Neural cell (in vitro differentiated cells): ENCODE results near the gene PPP1R2B. TPM values are rescaled to one million over a fixed set of nuclear protein-coding genes. Genes with fewer than 3 reads are reported as not detected.

Source experiments
- H2AFZ ChIP-seq: fragments of 200-600, 300-800 bp; sonication (generic), shearing (Covaris generic); 2 replicates; pipeline ENCODE4 v1.6.0; 2014; ENCODE audit warnings: low read depth, mild to moderate bottlenecking, antibody characterized with exemption, low read length, moderate library complexity
- H3F3A ChIP-seq: fragments of 200-600 bp; shearing (Covaris generic); 2 replicates; pipeline ENCODE4 v1.6.1; 2016; ENCODE audit warnings: mild to moderate bottlenecking, moderate library complexity, mixed read lengths, antibody characterized with exemption, low read length; ENCODE audit not compliant: insufficient read depth, poor library complexity, severe bottlenecking
- H3K27ac ChIP-seq: fragments of 200-600, 300-800 bp; sonication (generic), shearing (Covaris generic); 2 replicates; pipeline ENCODE4 v1.5.1; 2014; ENCODE audit warnings: mild to moderate bottlenecking, low read length, moderate library complexity
- H3K27me3 ChIP-seq: fragments of 300-800, 200-600 bp; sonication (generic), shearing (Covaris generic); 2 replicates; pipeline ENCODE4 v1.6.0; 2014; ENCODE audit warnings: mild to moderate bottlenecking, low read depth, low read length, moderate library complexity; ENCODE audit not compliant: insufficient read depth
- H3K36me3 ChIP-seq: fragments of 300-800, 200-600 bp; sonication (generic), shearing (Covaris generic); 2 replicates; pipeline ENCODE4 v1.5.1; 2014; ENCODE audit warnings: mild to moderate bottlenecking, antibody characterized with exemption, low read length, moderate library complexity; ENCODE audit not compliant: insufficient read depth
- H3K4me2 ChIP-seq: fragments of 300-800, 200-600 bp; sonication (generic), shearing (Covaris generic); 2 replicates; pipeline ENCODE4 v1.6.0; 2014; ENCODE audit warnings: mild to moderate bottlenecking, low read length
- H3K4me3 ChIP-seq: fragments of 300-800, 200-600 bp; sonication (generic), shearing (Covaris generic); 2 replicates; pipeline ENCODE4 v1.5.1; 2014; ENCODE audit warnings: mild to moderate bottlenecking, low read length, moderate library complexity
- H3K79me2 ChIP-seq: fragments of 200-600 bp; shearing (Covaris generic); replicated peaks from 2 replicates; pipeline ENCODE4 v1.6.0; 2014; ENCODE audit warnings: mild to moderate bottlenecking, low read length, moderate library complexity; ENCODE audit not compliant: insufficient read depth
- H3K9ac ChIP-seq: fragments of 300-800, 200-600 bp; sonication (generic), shearing (Covaris generic); 2 replicates; pipeline ENCODE4 v1.6.1; 2016; ENCODE audit warnings: mild to moderate bottlenecking, low read length, mixed read lengths
- H3K9me2 ChIP-seq: fragments of 200-600 bp; shearing (Covaris generic); 2 replicates; pipeline ENCODE4 v1.6.1; 2016; ENCODE audit warnings: mild to moderate bottlenecking, low read length, mixed read lengths; ENCODE audit not compliant: insufficient read depth
- H3K9me3 ChIP-seq: fragments of 200-600, 300-800 bp; sonication (generic), shearing (Covaris generic); 2 replicates; pipeline ENCODE4 v1.6.1; 2016; ENCODE audit warnings: mild to moderate bottlenecking, mixed run types, low read length, moderate library complexity, mixed read lengths
- H4K20me1 ChIP-seq: fragments of 200-600 bp; shearing (Covaris generic); 2 replicates; pipeline ENCODE4 v1.6.1; 2016; ENCODE audit warnings: mild to moderate bottlenecking, mixed run types; ENCODE audit not compliant: insufficient read depth
- EP300 ChIP-seq: fragments of 450-650 bp; conservative IDR thresholded peaks from 2 replicates; pipeline ENCODE4 v1.6.1; 2014; ENCODE audit warnings: antibody characterized with exemption, mild to moderate bottlenecking, moderate library complexity; ENCODE audit not compliant: poor library complexity, severe bottlenecking
- EZH2 ChIP-seq: fragments of 200-600, 300-800 bp; shearing (Covaris generic), sonication (generic); IDR thresholded peaks from 2 replicates; pipeline ENCODE4 v1.6.1; 2014; ENCODE audit warnings: antibody characterized with exemption, low read length, borderline replicate concordance, mild to moderate bottlenecking; ENCODE audit not compliant: insufficient read depth, poor library complexity, severe bottlenecking
- MXI1 ChIP-seq: fragments of 450-650 bp; conservative IDR thresholded peaks from 2 replicates; pipeline ENCODE4 v1.6.1; 2014; ENCODE audit warnings: antibody characterized with exemption, mild to moderate bottlenecking; ENCODE audit not compliant: poor library complexity, severe bottlenecking
- POLR2AphosphoS5 ChIP-seq: IDR thresholded peaks from 2 replicates; pipeline ENCODE4 v1.6.1; 2012
- RAD21 ChIP-seq: fragments of 450-650 bp; conservative IDR thresholded peaks from 2 replicates; pipeline ENCODE4 v1.6.1; 2014; ENCODE audit warnings: antibody characterized with exemption, mild to moderate bottlenecking, moderate library complexity
- SMC3 ChIP-seq: fragments of 450-650 bp; conservative IDR thresholded peaks from 2 replicates; pipeline ENCODE4 v1.6.1; 2014; ENCODE audit warnings: antibody characterized with exemption, mild to moderate bottlenecking, moderate library complexity; ENCODE audit not compliant: poor library complexity
- TAF1 ChIP-seq: IDR thresholded peaks from 2 replicates; pipeline ENCODE4 v1.6.1; 2012; ENCODE audit warnings: low read depth
- polyA plus RNA-seq: library from polyadenylated mRNA; depleted of rRNA; stranded (reverse); fragments of >200 nt; gene quantifications from 2 replicates; pipeline ENCODE4 v1.2.3, GENCODE V29; 2014
- TF ChIP-seq, protein P1 (sequence below): fragments of 450-650 bp; IDR thresholded peaks from 2 replicates; pipeline ENCODE4 v1.5.1; 2014; ENCODE audit warnings: antibody characterized with exemption, mild to moderate bottlenecking, moderate library complexity; ENCODE audit not compliant: poor library complexity, severe bottlenecking
- TF ChIP-seq, protein P2 (sequence below): IDR thresholded peaks from 2 replicates; pipeline ENCODE4 v1.6.1; 2012; ENCODE audit warnings: borderline replicate concordance

PPP1R2B gene
- polyA plus RNA-seq, 1 donor from 2014 or later, result not detected

DNA sequence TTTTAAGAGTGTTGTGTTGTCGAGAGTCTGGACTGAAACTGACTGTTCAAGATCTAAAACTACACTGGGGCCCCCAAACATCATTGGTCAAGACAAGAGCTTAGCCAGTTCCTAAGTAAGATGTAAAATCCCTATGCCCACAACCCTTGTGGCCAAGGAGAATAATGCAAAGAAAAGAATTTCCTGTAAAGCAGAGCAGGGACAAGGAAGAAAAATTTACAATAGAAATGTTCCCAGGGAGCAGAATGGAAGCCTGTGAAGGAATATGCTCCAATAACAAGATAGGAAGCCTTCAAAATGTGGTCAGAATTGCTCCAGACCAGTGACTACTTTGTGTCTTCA is 20.4 kb downstream of the PPP1R2B start:
- H3K27me3 ChIP-seq, result no peaks in the 10 kb centered on the region

DNA sequence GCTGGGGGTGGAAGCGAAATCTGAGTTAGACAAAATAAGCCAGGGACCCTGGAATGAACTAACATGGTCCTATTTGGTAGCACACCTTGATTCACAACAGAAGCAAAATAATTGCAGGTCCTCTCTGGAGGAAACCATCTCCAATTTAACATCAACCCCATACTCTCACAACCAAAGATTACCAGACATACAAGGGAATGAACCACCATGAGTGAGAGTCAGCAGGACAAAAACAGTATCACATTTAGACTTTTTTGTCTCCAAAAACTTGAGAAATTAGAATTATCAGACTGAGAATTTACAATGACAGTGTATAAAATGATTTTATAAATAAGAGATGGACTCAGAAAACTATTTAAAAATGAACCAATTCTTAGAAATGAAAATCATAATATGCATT is 21.1 kb downstream of the PPP1R2B start:
- no peak for TF ChIP-seq RAD21
- TF ChIP-seq MXI1, result no peak
- TF ChIP-seq SMC3, result no peak
- TF ChIP-seq, protein P1, sequence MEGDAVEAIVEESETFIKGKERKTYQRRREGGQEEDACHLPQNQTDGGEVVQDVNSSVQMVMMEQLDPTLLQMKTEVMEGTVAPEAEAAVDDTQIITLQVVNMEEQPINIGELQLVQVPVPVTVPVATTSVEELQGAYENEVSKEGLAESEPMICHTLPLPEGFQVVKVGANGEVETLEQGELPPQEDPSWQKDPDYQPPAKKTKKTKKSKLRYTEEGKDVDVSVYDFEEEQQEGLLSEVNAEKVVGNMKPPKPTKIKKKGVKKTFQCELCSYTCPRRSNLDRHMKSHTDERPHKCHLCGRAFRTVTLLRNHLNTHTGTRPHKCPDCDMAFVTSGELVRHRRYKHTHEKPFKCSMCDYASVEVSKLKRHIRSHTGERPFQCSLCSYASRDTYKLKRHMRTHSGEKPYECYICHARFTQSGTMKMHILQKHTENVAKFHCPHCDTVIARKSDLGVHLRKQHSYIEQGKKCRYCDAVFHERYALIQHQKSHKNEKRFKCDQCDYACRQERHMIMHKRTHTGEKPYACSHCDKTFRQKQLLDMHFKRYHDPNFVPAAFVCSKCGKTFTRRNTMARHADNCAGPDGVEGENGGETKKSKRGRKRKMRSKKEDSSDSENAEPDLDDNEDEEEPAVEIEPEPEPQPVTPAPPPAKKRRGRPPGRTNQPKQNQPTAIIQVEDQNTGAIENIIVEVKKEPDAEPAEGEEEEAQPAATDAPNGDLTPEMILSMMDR, result no peak
- TF ChIP-seq EP300, result no peak
- no peak for TF ChIP-seq TAF1
- TF ChIP-seq POLR2AphosphoS5, result no peak
- TF ChIP-seq, protein P2, sequence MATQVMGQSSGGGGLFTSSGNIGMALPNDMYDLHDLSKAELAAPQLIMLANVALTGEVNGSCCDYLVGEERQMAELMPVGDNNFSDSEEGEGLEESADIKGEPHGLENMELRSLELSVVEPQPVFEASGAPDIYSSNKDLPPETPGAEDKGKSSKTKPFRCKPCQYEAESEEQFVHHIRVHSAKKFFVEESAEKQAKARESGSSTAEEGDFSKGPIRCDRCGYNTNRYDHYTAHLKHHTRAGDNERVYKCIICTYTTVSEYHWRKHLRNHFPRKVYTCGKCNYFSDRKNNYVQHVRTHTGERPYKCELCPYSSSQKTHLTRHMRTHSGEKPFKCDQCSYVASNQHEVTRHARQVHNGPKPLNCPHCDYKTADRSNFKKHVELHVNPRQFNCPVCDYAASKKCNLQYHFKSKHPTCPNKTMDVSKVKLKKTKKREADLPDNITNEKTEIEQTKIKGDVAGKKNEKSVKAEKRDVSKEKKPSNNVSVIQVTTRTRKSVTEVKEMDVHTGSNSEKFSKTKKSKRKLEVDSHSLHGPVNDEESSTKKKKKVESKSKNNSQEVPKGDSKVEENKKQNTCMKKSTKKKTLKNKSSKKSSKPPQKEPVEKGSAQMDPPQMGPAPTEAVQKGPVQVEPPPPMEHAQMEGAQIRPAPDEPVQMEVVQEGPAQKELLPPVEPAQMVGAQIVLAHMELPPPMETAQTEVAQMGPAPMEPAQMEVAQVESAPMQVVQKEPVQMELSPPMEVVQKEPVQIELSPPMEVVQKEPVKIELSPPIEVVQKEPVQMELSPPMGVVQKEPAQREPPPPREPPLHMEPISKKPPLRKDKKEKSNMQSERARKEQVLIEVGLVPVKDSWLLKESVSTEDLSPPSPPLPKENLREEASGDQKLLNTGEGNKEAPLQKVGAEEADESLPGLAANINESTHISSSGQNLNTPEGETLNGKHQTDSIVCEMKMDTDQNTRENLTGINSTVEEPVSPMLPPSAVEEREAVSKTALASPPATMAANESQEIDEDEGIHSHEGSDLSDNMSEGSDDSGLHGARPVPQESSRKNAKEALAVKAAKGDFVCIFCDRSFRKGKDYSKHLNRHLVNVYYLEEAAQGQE, result no peak
- no peak for TF ChIP-seq EZH2
- Histone ChIP-seq H2AFZ (no peak overlapping the region), H3K4me3 (no peak overlapping the region), H3F3A (no peaks in the 10 kb centered on the region), H3K9me3 (no peaks in the 10 kb centered on the region), H3K79me2 (no peaks in the 10 kb centered on the region), H3K36me3 (no peaks in the 10 kb centered on the region), H3K27ac (no peak overlapping the region), H3K9ac (no peak overlapping the region), H3K27me3 (no peaks in the 10 kb centered on the region), H4K20me1 (no peaks in the 10 kb centered on the region), H3K4me2 (no peak overlapping the region), H3K9me2 (no peaks in the 10 kb centered on the region)

More for the DNA sequence above, 20.4 kb downstream of the PPP1R2B start:
- Histone ChIP-seq H3K36me3 (no peaks in the 10 kb centered on the region), H3K9ac (no peak overlapping the region), H4K20me1 (no peaks in the 10 kb centered on the region), H3F3A (no peaks in the 10 kb centered on the region), H3K9me2 (no peaks in the 10 kb centered on the region), H3K4me3 (no peak overlapping the region), H3K79me2 (no peaks in the 10 kb centered on the region), H3K9me3 (no peaks in the 10 kb centered on the region), H3K4me2 (no peak overlapping the region), H2AFZ (no peak overlapping the region), H3K27ac (no peak overlapping the region)
- TF ChIP-seq SMC3, result no peak

DNA sequence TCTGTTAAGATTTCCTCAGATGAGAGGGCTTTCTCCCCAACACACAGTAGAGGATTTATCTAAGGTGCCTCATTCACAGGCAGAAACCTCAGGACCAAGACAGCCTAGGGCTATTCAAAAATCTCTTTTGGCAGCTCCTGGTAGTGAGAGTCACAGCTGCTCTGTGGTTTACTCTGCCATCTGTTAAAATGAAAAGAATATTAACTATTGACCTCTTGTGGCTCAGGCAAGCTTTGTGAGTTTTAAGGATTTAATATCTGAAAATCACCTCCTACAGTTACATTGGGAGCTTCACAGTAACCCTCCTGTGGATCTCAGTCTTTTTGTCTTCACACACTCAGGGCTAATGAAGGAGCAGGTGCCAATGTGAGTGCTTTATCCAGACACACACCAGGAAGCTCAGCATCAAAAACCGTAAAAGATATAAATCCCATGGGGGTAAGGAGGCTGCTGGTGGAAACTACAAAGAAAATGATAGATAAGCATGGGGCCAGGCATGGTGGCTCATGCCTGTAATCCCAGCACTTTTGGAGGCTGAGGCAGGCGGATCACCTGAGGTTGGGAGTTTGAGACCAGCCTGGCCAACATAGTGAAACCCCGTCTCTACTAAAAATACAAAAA is 29.7 kb downstream of the PPP1R2B start:
- TF ChIP-seq POLR2AphosphoS5 (no peak), EP300 (no peak), RAD21 (no peak), MXI1 (no peak), TAF1 (no peak), EZH2 (no peak), SMC3 (no peak)
- TF ChIP-seq, protein P1, result no peak
- TF ChIP-seq, protein P2, result no peak
- H3K9me2 ChIP-seq, result no peaks in the 10 kb centered on the region

More for the DNA sequence above, 29.7 kb downstream of the PPP1R2B start:
- Histone ChIP-seq H3K9ac (no peak overlapping the region), H3K4me3 (no peak overlapping the region), H4K20me1 (no peaks in the 10 kb centered on the region), H3K27me3 (no peaks in the 10 kb centered on the region), H3K27ac (no peak overlapping the region), H3F3A (no peaks in the 10 kb centered on the region), H3K36me3 (no peaks in the 10 kb centered on the region), H3K4me2 (no peak overlapping the region), H3K9me3 (no peaks in the 10 kb centered on the region), H2AFZ (no peak overlapping the region), H3K79me2 (no peaks in the 10 kb centered on the region)
